Activated effector memory CD4-positive, alpha-beta T cell treated with Interleukin-2 at 50 U/mL for 16 hours (primary cell): Measurements from ENCODE around the gene ATP11B.

Experiments
- DNase-seq: peaks from one replicate; pipeline ENCODE4 v3.0.0-alpha.2; 2020

The ATP11B gene

DNA sequence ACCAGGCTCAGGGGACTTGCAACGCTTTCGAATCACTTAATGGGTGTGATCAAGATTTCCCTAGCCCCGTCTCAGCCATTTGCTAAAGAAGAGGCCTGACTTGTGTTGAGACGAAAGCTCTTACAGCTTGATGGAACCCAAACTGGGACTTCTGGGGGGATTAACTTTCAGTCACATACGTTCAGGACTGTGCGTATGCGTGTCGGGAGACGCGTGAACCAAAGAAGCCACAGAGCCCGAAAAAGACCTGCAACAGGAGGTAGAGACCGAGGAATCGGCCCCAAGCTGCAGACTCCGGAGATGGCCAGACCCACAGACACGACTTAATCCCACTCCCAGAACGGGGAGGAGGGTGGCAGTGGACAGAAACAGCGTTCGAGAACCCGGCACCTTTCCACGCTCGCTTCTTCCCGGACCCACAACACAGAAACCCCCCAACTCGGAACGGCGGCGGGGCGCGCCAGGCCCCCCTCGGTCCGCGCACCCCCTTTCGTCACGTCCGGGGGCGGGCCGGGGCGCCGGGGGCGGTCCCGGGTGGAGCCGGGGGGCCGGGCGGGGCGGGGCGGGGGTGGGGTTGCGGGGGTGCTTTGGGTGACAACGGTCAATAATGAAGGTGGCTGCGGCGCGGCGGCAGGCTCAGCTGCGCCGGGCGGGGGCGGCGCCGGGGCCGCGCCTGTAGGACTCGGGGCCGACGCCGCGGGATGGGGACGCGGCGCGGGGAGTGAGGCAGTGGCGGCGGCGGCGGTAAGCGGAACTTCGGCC lies at the start of gene ATP11B:
ATP11B (plus strand) TSS at position 604 of the 762 bp plus-strand sequence. CDS start 256 bp downstream, outside the sequence.
- DNase-seq = peak; percentile 79

DNA sequence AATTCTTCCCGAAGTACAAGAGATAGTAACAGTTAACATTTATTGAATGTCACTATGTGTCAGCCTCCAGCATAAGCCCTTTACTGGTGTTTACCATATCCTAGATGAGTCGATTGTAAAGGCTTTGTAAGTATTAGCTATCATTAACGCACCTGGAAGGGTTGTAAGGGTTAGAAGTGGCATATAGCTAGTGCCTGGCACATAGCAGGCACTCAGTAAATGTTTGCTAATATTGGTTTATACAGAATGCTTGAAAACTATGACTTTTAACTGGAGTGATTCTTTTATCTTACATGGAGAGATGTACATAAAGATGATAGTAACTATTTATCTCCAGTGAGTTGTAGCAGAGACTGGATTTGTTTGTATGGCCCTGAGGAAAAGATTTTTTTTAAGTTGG lies 46.3 kb upstream of the ATP11B start:
- no peak for DNase-seq

DNA sequence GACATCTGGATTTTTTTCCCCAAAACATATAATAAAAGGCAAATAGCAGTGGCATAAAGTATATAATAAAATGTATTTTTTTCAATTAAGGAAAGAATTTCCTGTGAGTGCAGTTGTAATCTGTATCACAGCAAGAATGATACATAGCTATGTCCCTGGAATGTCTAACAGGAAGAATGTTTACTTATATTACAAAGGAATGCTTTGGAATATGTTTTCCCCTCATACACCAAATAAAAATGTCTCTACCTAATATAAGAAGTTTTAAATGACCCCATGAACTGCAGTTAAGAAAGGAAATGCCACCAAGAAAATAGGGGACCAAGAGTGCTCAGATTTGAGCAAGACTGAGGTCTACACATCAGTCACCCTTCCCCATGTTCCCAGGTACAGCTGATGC lies 38.0 kb upstream of the ATP11B start:
- DNase-seq = no peak

DNA sequence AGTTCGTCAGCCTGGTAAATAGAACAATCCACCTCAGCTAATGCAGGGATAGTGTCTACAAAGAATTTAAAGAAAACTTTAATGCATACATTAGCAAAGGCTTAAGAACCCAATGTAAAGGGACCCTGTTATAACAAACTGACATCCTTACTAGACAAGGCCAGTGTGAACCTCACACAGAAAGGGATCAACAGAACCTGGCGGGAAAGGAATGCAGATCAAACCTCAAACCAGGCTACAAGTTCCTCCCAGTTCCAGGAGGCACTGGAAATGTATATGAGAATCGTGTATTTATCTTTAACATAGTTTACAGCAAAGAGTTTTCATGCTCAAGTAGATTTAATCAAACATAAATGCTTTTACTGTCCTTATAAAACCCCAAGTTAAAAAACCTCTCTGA lies 37.6 kb upstream of the ATP11B start:
- DNase-seq = no peak

DNA sequence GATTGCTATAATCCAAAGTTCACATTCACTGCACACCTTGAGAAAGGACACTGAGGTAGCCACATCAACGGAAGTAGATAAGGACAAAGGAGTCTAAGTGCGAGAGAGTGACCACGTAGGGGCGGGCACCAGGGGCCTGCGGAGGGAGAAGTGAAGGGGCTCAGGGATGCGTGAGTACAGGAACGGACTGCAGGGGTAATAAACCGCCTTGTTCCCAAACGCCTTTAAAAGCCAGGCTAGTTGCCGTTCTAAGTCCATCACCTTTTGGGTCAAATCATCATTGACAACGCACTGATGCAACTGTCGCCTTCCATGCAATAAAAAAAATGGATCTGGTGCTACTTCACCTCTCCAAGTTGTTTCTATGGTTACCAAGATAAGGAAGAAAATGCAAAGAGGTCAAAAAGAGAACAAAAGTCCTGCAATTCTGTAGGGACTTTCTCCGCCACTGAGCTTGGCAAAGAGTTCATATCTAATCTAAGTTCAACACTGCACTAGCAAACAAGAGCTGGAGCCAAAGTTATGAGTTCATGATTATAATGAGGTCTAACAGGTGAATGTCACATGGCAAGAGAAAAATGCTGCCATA lies 32.6 kb upstream of the ATP11B start:
- DNase-seq = no peak

DNA sequence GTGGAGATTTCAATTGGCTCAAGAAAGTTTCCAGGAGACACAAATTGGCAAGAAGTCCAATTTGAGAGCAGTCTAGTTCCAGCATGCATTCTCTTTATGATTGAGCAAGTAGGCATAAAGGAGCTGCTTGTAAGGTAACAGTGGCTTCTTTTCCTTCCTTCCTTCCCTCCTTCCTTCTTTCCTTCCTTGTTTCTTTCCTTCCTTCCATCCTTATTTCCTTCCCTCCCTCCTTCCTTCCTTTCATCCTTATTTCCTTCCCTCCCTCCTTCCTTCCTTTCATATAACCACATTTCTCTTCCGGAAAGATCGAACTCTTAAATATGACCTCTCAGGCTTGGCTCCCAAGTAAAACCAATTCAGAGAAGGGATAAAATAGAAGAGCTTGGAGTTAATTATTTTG lies 29.4 kb upstream of the ATP11B start:
- DNase-seq = no peak

DNA sequence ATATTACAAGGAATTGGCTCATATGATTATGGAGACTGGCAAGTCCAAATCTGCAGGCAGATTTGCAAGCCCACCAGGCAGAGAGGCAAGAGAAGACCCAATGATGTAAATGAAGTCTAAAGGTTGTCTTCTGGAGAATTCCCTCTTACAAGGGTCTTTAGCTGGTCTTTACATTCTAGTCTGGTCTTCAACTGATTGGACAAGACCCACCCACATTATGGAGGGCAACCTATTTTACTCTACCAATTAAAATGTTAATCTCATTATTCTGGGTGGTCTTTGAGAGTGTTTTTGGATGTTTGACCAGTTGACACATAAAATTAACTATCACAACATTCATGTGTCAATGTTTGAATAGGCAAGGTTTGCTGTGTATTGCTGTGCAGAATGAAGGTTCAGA lies 28.0 kb upstream of the ATP11B start:
- DNase-seq = no peak

DNA sequence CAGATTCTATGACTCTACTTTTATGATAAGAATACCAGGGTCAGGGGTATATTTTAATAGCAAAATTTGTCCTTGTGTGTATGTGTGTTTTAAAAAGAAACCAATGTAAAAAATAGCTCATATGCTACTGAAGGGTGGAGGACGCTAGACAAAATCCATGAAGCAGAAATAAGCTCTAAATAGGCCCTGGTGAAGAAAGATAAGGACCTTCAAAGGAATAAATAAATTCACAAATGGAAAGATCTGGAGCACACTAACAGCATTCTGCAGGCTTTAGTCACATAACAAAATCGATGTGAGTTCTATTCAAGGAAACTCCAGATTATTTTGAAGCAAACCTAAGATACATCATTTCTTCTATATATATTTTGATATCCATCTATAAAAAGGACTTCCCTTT lies 27.2 kb upstream of the ATP11B start:
- DNase-seq = no peak

DNA sequence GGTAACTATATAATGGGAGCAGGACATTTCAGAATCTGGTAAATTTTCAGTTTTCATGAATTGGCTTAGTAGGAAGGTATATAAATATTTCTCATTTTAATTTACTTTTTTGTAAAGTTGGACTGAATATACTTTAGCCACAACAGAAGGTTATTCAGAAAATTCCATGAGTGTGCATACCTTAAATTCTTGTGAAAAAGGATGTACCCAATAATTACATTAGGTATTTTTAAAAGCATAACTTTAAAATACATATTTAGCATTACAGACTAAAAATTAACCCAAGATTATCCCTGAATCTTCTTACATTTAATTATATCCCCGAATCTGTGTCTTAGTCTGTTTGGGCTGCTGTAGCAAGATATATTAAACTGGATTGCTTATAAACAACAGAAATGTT lies 24.9 kb upstream of the ATP11B start:
- no peak for DNase-seq

DNA sequence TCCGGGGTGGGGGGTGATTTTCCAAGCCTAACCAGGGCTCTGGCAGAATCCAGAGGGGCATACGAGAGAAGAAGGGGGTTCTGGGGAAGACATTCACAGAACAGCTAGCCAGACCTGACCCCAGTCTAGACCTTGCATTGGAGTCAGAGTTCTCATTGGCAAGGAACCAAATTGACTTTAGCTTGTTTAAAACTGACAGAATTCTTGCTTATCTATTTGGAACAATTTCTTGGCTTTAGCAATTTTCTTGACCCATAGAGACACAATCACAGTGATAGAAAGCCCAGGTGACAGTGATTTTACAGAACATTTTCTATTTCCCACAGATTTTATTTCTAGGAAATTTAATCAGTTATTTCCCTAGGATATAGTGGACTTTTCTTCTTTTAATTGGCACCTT lies 23.6 kb upstream of the ATP11B start:
- no peak for DNase-seq

DNA sequence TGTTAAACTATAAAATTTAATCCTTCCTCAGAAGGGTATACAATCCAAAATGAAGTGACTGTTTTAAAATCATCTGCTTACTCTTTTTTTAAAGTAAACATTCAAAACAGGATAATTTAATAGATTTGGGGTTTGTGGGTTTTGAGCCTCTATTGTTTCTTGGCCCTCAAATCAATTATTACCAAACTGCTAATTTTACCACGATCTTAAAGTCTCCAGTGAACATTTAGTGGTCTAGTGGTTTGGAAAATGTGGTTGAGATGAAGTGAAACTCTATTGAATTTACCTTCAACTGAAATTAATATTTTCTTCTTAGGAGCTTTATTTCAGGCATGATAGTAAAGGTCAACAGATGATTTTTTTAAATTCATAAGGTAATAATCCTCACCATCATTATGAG lies 11.2 kb upstream of the ATP11B start:
- no peak for DNase-seq

DNA sequence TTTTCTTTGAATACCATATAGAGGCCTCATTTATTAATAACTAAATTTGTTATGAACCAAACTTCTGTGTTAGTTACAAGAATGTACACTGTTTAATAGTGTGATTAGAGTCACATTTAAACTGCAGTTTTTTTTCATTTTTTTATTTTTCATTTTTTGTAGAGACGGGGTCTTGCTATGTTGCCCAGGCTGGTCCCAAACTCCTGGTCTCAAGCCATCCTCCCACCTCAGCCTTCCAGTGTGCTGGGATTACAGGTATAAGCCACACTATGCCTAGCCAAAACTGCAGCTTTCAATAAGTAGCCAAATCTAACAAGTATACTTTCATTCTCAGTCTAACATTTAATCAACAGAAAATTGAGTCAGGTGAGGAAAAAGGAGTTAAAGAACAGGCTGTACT lies 10.2 kb upstream of the ATP11B start:
- DNase-seq = no peak

DNA sequence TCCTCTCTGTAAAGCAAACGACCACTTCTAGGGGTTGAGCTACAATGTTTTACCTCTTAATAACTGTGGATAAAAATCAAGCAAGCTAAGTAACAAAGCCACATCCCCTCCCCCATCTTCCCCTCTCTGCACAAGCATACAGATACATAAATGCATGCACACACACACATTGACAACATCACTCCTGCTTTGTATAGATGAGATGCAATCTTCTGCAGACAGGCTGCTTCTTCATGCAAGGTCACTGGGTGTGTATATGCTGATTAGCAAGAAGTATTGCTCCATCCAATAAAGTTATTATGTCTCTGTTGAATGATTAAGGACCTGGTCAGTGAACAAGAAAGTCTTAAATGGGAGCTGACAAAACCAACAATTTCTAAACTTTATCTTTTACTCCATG lies 8.8 kb upstream of the ATP11B start:
- DNase-seq = no peak

DNA sequence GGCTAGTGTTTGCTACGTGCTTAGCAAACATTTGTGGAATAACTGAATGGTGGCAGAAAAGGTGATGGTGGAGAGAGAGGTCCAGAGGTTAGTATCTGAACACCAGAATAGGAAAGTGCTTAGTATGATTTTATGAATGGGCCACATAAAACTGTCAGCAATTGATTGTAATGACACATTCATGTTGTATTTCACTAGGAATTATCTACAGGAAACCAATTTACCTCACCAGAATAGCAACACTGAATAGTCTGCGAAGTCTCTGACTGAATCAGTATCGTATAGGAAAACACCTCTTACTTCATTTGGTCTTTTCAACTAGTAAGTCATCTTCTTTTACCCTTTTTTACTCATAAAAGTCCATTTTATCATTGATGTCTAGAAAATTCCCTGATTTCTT lies 8.2 kb upstream of the ATP11B start:
- no peak for DNase-seq

DNA sequence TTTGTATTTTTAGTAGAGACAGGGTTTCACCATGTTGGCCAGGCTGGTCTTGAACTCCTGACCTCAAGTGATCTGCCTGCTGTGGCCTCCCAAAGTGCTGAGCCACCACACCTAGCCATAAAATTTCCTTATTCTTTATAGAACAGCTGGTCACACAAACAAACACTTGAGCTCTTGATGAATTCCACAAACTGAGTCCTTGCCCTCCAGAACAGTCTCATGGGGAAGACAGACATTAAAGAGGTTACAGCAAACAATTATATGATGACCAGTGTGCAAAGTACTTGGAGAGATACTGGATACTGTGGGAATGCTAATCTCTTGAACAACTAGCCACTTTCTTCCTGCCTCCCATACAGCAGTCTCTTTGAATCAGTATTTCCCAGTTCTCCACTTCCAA lies 7.5 kb upstream of the ATP11B start:
- no peak for DNase-seq

DNA sequence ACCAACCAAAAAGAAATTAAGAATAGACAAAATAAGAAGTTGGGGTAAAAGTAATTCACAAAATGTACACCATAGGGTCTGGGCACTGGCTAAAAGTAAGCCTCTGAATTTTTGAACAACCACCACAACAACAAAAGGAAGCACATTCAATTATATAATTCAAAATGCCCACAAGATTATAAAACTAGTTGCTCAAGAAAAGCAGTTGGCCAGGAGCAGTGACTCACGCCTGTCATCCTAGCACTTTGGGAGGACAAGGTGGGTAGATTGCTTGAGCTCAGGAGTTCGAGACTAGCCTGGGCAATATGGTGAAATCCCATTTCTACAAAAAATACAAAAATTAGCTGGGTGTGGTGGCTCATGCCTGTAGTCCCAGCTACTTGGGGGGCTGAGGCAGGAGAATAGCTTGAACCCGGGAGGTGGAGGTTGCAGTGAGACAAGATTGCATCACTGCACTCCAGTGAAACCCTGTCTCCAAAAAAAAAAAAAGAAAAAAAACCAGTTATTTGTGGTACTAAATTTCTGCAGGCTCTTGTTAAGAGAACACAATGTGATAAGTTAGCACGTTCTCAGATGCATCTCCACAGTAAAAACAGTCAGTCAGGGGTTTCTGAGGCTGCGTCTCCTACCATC lies 6.6 kb upstream of the ATP11B start:
- DNase-seq = no peak

DNA sequence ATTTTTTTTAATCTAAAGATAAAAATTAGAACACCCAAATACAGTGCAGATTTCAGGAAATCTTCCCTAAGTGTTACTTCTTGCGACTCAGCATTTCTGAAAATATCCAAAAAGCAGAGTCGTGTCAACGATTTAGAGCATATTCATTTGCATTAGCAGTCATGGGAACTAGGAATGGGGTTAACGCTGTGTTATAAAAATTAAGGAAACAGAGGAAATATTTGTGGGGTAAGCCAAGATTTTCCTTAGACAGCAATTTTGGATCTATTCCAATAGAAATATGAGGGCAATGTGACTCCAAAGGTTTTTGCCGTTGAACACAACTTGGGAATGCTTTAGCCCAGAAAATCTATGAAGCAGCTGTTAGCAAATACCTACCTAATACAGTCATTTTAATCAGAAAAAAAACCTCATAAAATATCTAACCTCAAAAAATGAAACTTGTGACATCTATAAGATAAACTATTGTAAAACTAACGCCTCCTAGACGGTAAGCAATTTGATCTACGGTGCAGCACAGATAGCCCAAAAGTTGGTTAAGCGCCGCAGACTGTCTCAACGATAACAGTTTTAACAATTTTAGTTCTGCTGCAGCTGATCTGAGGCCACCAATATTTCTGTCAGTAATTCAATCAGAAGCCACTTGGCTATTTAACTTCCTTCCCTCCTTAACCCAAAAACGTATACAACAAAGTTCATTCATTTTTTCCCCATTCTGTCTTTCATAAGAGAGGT lies 5.8 kb upstream of the ATP11B start:
- no peak for DNase-seq

DNA sequence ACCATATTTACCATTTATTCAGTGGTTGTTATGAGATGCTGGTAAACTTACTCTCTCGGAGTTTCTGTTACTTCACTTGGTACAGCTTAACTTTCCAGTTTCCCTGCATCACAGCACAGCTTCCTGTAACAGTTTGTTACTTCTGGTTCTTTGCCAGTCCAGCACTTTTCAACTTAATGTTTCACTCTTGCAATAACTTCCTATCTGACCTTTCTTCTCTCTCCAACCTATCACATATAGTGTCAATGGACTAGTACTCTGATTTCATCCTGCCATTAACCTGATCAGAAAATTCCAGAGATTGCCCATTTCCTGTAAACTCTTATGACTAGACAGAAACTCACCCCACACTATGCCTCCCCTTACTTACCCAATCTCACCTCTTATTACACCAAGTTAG lies 3.9 kb upstream of the ATP11B start:
- no peak for DNase-seq

DNA sequence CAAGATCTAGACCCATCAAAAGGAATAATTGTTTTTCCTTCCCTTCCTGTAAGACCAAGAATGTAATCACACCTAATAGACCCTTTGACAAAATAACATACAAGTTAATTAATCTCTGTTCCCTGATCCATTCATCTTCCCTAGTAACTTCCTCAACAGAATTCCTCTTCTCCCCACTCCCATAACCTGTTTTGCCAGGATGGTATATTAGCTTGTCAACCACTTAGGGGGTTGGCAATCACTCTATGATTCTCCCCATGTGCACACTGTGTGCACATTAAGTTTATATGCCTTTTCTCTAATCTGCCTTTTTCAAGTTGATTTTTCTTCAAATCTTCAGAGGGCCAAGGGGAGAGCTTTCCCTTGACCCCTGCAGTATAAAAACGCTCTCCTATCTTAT lies 2.7 kb upstream of the ATP11B start:
- DNase-seq = no peak

DNA sequence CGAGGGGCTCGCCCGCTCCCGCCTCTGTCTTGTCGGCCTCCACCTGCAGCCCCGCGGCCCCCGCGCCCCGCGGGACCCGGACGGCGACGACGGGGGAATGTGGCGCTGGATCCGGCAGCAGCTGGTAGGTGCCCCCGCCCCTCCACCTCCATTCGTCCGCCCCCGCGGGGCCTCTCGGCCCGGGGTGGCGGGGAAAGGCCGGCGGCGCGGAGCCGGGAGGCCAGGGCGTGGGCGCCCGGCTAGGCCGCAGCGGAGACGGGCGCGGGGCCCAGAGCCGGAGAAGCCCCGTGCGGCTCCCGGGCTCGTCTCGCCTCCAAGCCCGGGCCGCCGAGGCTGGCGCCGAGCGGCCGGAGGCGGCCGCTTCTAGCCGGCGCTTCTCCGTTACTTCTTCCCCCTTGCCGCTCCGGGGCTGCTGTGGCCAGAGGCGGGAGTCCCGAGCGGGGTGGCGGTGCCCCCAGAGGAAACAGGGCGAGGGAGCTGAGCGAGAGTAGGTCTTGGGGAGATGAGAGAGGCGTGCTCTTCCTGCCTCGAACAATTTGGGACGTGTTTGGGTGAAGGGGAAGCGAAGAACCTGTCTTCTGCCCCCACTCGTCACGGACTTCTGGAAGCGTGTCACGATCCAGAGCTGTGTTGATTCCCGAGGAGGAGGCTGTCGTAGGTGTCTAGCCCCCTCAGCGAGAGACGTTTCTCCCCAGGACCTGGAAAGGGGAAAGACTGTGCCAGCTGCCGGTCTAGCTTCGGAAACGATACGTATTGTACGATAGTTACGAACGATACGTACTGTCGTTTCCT lies 555 bp downstream of the ATP11B start:
- peak; percentile 34 for DNase-seq

DNA sequence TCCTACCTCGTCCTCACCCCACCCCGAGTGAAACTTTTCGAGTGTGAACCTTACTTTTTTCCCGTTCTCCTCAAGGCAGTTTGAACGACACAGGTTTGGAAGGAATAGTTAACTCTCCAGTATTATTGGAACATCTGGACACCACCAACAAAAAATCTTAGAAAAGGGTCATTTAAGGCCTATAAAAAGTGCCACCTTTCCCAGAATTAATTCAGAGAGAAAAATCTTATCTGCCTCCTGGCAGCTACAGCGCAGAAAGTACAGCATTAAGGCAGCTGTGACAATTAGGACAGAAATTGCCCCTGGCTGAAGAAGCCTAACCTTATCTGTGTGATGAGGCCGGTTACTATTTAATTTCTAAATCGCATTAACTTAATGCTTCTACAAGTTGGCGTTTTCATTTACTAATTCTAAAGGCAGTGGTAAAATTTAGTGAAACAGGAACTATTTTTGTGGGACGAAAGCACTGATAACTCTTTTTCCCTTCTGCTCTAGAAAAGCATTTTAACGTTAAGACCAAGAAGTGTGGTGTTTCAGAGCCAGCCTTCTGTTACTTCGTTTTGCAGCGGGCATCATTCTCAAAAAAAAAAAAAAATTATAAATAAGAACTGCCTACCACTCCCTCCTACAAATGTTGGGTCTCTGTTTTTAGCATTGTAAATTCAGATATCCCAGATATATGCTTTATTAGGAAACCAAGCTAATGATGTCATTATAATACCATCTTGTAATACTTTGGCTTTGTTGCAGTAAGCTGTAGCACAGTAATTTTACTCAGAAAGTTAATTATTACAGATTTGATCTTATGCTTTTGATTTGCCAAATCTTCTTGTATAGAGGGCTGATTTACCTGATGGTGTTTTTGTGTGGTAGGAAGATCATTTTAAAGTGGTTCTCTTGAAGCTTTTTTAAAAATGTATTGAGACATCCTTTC lies 1.4 kb downstream of the ATP11B start:
- no peak for DNase-seq

DNA sequence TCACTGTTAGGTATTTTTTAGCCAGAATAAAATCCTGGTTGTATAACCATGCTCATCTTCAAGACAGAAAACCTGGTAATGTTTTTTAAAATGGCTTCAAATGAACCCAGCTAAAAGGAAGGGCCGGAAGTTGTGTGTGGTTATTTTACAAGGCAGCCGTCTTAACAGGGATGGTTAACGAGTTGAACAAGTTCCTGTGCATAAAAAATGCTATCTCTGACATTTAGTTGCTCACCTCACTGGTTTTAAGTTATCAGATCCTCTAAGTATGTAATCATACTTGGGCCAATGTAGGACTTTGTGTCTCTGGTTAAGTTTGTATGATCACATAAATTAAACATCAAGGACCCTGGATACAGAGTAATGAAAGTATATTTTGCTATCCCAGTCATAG lies 2.1 kb downstream of the ATP11B start:
- DNase-seq = peak; percentile 10
